Body of pancreas (tissue), 4 donors: ENCODE data around the gene NOL3.

Source experiments
- POLR2A ChIP-seq, 3 donors: fragments of 450-650 bp; IDR thresholded peaks; one replicate each; pipeline ENCODE4 v1.6.1; 2016; ENCODE audit warnings: antibody characterized with exemption in 3 of 3, mild to moderate bottlenecking in 2 of 3
- TF ChIP-seq, protein P1 (sequence below), 7 experiments: fragments of 450-650 bp in 4 of 7; fragments of 200-600 bp in 3 of 7; sonication (generic) in 3 of 7; IDR thresholded peaks; one replicate each; pipeline ENCODE4 v1.5.1; 2016 to 2019; ENCODE audit warnings: antibody characterized with exemption in 7 of 7

DNA sequence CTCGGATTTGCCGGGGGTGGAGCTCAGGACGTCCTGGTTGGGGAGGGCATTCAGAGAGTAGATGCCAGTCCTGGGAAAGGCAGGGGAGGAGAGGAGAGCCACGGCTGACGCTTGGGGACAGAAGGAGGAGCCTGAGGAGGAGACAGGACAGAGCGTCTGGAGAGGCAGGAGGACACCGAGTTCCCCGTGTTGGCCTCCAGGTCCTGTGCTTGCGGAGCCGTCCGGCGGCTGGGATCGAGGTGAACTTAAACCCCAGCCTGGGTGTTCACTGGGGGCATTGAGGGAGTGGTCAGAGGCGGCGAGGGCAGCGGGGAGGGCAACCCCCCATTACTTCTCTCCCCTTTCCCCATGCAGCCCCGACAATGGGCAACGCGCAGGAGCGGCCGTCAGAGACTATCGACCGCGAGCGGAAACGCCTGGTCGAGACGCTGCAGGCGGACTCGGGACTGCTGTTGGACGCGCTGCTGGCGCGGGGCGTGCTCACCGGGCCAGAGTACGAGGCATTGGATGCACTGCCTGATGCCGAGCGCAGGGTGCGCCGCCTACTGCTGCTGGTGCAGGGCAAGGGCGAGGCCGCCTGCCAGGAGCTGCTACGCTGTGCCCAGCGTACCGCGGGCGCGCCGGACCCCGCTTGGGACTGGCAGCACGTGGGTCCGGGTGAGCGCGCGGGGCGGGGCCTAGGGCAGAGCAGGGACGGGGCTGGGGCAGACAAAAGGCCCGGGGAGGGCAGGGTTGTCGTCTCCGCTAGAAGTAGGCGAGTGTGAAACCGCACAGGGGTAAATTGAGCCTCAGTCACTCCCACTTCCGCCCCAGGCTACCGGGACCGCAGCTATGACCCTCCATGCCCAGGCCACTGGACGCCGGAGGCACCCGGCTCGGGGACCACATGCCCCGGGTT is 3.7 kb downstream of the NOL3 start:
- TF ChIP-seq, protein P1, sequence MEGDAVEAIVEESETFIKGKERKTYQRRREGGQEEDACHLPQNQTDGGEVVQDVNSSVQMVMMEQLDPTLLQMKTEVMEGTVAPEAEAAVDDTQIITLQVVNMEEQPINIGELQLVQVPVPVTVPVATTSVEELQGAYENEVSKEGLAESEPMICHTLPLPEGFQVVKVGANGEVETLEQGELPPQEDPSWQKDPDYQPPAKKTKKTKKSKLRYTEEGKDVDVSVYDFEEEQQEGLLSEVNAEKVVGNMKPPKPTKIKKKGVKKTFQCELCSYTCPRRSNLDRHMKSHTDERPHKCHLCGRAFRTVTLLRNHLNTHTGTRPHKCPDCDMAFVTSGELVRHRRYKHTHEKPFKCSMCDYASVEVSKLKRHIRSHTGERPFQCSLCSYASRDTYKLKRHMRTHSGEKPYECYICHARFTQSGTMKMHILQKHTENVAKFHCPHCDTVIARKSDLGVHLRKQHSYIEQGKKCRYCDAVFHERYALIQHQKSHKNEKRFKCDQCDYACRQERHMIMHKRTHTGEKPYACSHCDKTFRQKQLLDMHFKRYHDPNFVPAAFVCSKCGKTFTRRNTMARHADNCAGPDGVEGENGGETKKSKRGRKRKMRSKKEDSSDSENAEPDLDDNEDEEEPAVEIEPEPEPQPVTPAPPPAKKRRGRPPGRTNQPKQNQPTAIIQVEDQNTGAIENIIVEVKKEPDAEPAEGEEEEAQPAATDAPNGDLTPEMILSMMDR (IDR thresholded peaks at IDR 0.05): peak in 6 of 7 experiments; percentile 11 to 55 (median 43)
- peak; percentile 71 to 86 (median 79) for TF ChIP-seq POLR2A (IDR thresholded peaks at IDR 0.05)
